Right lobe of liver (tissue), 4 donors: ENCODE data around the gene ZNF556.

Experiments
- CTCF ChIP-seq, 4 donors: fragments of 200-600 bp in 3 of 4; fragments of 450-650 bp in 1 of 4; IDR thresholded peaks; one replicate each; pipeline versions ENCODE4 v1.5.1 to v1.8.0; 2016 to 2022; ENCODE audit warnings: antibody characterized with exemption in 4 of 4, mild to moderate bottlenecking in 2 of 4
- POLR2A ChIP-seq: fragments of 450-650 bp; IDR thresholded peaks from one replicate; pipeline ENCODE4 v1.6.1; 2017; ENCODE audit warnings: antibody characterized with exemption, mild to moderate bottlenecking
- donor health status: DM: no; HTN: no; CAD: no.
- donor health status: DM: no; HTN: no; CAD: no.
- donor health status: DM: no; HTN: yes; CAD: no.

GRCh38 chr19:2854849-2855248 is 12.3 kb upstream of the ZNF556 start:
- no peak for TF ChIP-seq CTCF (IDR thresholded peaks at IDR 0.05)
- TF ChIP-seq POLR2A = no peak
